HG03558 (cell line): ENCODE measurements around the gene SLC25A53.
"Not testable (repeated sequence)": the region's sequence is repeated elsewhere in the genome, so short reads cannot be mapped to it uniquely, and the experiment has no call there.

Source experiments
- ATAC-seq: cut with Tn5 transposase; IDR thresholded peaks from one replicate; pipeline ENCODE4 v1.9.1; 2021; ENCODE audit warnings: moderate number of reproducible peaks; ENCODE audit not compliant: unreplicated experiment; ENCODE audit errors: extremely low read depth

SLC25A53 gene

DNA sequence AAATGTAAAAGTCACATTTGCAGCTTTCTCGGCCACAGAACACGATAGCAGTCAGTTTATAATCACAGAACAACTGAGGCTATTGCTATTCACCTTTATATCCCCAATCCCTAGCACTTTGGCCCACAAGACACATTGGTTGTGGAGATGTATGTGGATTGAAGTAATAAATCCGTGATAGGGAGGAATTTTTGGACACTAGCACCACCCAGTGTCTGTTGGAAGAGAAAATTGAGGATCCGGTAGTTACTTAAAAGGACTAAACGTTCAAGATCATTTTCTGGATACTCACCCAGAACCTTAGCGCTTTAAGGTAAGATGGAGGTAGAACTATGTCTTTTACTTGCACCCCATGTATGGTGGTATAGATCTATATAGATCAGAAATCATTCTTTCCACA lies 79.0 kb downstream of the SLC25A53 start:
- ATAC-seq, result not testable (repeated sequence)

GRCh38 chrX:104075778-104076445 lies 80.9 kb downstream of the SLC25A53 start, which contains the start of gene TMSB15C:
TSS of gene TMSB15C (minus strand) at chrX:104076236.
- ATAC-seq, result peak; percentile 67

DNA sequence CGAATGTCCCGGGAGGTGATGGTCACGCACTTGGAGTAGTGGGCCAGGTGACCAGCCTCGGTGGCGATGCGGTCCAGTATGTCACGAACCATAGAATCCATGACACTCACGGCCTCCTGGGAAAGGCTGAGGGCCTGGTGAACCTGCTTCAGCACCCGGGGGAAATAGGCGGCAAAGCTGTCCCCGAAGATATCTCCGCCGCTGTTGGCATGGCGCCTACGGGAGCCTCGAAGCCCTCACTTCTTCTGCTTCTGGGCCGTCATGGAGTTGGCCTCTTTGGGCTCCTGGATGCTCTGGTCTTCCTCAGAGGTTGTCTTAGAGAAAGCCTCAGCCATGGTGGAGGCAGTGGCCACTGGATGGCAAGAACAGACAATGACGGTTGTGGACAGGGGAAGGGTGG lies 94.2 kb downstream of the SLC25A53 start:
- not testable (repeated sequence) for ATAC-seq

GRCh38 chrX:104054956-104055355 lies 101.9 kb downstream of the SLC25A53 start:
- not testable (repeated sequence) for ATAC-seq
